ENCODE measurements around the gene HDAC9.

HDAC9 gene

DNA sequence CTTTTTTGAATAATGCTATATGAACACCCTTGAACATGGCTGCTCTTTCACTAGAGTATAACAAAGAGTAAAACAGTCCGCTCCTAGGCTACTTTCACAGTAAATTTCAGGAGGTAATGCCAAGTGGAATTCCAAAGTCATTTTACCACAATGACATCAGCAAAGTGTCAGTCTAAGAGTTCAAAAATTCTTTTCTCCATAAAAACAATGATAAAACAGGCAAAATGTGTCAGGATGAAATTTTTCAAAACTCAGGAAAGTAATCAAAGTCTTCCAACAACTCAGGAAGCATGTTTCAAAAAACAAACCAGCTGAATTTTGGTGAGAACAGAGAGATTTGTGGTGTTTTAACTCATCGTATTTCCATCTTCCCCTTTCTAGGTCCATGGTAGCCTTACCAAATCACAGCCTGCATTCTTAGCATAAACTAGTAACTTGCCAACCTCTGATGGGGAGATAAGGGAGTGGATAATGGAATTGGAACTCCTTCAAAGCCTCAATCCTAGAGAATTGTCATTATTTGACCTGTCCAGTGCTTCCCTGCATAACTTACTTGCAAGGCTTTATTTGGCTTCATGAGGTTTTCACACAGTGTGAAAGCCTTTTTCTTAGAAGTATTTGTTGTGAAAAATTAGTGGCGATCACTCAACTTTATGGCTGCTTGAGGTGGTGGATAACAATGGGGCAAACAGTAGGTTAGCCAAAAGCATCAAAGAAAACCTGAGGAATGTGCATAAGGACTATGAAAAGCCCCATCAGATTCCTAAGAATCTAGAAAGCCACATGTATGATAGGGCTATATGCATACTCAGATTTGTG lies 302.7 kb downstream of the HDAC9 start:
- DNase-seq: no peak

DNA sequence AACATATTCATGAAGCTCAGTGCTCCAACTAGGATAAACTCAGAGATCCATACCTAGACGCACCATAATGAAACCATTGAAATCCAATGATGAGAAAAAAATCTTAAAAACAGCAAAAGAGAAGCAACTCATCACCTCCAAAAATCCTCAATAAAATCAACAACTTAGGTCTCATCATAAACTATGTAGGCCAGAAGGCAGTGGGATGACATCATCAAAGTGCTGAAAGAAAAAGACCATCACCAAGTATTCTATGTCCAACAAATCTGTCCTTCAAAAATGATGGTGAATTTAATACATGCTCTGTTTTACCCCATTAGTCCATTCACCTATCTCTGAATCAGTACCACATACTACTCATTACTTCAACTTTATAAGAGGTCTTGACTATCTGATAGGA lies 304.4 kb downstream of the HDAC9 start:
- no peak for DNase-seq

DNA sequence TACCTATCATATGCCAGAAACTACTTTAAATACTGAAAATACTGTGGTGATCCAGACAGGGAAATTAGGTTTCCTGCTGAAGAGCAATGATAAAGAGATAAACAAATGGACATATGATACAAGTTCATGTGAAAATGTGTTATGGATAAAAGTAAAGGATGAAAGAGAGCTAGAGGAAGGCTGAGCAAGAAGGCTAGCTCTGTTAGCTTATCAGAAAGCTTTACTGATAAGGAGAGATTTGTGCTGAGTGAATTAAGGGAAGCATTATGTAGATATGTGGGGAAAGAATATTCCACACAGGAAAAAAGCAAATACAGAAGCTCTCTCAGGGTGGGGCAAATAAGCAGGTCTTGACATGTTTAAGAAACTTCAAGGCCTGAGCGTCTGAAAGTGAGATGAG lies 308.4 kb downstream of the HDAC9 start:
- DNase-seq: no peak

DNA sequence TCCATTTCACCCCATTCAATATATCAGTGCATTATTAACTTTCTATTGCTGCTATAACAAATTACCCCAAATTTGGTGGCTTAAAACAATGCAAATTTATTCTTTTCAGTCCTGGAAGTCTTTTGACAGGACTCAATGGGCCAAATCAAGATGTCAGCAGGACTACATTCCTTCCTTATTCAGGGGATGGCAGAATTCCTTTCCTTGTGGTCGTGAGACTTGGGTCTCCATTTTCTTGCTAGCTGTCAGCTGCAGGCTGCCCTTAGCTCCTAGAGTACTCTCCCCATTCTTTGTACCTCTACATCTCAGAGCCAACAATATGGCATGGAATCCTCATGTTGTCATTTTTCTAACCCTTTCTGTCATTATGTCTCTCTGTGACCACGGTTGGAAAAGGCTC lies 310.6 kb downstream of the HDAC9 start:
- DNase-seq: no peak

DNA sequence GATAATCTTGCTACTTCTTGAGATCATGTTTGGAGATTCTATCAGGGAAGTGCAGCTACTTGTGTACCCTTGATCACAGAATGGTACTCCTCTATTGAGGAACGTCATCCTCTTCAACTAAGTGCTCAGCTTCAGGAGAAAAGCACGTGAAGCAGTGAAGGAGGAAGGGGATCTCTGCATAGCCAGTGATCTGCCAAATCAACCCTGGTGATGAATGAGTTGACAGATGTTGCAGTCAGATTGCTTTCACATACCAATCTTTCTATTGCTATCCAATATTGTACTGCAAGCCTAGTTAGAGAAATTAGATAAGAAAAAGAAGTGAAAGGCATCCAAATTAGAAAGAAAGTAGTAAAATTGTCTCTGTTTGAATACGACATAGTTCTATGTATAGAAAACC lies 312.5 kb downstream of the HDAC9 start:
- no peak for DNase-seq

DNA sequence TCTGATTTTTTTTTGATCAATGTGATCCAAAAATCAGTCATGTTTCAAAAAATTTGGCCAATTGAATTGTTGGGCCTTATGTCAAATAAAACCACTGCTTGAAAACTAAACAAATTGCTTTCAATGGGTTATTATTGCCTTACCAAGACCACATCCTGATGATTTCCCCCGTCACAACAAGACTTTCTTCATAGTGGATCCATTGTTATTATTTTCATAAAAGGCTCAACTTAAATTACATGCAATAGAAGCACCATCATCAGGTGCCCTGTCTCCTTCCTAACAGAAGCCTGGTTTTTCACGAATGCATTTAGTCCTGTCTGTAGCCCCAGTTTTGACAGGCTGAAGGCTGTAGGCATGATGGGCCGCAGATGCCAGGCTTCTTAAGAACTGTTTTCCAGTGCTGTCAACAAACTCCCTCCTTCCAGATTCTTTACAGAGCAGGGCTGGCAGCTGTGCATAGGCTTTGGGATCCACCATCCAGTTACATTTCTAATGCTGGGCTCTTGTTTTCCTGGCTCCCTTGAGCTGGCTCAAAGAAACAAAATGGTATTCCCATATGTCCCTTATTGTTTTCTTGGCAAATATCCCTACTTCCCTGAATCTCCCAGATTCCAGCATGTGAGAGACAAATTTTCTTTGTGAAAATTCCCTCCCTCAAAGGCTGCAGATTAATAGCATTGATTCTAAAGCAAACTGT lies 319.9 kb downstream of the HDAC9 start:
- no peak for DNase-seq

DNA sequence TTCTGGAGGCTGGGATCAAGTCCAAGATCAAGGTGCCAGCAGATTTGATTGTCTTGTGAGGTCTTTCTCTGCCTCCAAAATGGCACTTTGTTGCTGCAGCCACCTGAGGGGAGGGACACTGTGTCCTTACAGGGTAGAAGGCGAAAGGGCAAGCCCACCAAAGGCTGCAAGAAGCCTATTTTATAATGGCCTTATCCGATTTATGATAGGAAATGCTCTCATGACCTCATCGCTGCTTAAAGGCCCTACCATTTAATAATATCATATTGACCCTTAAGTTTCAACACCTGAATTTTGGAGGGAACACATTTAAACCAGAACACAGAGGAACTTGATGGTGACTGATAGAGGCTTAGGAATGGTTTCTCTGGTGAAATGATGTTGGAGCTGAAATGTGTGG lies 325.4 kb downstream of the HDAC9 start:
- DNase-seq: no peak

DNA sequence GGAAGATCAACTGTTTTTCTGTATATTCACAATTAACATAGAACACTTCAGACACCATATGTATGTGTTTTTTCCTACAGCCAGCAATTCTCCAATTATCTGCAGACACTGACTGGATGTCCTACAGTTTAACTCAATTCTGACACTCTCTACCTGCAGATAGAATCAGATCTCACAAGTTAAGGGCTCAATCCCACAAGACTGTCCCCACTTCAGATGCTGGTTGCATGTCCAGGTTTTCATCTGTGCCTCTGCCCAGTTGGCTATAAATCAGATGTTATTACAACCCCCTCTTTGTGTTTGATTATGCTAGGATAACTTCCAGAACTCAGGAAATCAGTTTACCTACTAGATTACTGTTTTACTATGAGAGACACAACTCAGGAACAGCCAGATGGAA lies 326.0 kb downstream of the HDAC9 start:
- DNase-seq: no peak

DNA sequence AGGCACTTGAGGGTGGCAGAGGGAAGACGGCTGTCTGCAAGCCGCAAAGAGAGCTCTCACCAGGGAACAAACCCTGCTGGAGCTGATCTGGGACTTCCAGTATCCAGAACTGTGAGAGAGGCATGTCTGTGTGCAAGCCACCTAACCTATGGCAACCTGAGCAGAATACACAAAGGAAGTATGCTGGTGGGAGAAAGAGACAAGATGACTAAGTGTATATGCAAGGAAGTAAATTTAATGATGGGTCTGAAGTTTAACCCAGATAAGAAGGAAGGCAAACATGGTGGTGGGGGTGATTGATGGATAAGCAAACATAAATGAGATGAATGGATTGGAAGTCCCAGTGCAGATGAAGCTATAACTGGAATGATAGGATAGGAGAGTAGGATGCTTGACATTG lies 328.6 kb downstream of the HDAC9 start:
- DNase-seq: no peak

DNA sequence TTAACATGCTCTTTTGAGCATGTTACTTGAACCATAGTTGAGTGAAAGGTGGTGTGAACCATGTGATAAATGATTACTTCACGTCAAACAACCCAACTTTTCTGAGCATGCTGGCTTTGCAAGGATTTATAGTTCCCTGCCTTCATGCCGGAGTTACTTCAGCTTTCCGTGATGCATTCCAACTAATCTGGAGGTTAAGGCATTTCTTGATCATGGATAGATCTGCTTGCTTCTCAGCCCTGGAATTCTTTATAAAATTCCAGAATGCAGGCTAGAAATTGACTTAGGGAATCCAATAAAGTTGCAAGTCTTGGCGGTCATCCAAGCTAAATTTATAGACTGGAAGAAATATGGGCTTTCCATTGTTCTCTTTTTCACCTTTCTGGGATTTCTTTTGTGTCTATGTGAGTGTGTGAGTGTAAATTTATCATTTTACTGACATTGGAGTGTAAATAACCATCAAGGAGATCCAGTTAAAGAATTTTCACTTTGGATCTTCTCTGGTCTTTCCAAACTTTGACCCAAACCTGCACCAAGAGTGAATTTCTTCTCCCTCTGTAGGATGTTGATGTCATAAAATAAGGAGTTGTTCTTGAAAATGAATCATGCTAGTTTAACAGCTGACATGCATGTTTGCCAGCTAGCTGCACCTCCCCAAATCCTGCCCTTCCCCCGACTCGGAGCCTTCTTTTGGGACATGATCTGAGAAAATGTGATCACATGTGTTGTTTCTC lies 332.9 kb downstream of the HDAC9 start:
- DNase-seq: no peak

DNA sequence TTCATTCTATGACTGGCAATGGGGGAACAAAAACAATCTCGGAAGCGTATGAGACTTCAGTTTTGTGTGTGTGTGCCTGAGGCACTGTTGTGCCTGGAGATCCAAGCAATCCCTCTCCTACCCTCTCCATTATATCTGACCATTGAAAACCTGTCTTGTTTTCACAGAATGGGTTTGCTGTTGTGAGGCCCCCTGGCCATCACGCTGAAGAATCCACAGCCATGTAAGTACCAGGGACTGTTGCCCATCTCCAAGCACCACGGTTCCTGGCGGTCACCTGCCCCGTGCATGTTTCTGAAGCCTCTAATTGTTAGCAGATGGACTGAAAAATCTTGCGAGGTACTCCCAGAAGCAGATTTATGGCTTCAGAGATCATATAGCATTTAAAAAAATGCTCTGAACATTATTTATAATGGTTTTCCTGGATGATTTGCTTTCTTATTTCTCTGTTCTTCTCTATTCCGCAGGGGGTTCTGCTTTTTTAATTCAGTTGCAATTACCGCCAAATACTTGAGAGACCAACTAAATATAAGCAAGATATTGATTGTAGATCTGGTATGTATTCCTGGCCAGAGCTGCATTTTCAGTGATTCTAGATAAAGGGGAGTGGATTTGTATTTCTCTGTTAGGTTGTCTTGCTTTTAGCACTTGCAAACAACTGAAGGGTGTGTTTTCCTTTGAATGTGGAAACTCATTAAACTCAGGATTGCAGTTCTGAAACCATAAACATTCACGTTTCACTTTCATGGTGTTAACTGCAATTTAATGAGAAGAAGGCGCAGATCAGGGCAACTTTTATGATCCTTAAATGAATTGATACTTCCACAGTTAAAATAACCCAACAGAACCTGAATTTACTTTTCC lies 333.7 kb downstream of the HDAC9 start:
- DNase-seq: no peak

DNA sequence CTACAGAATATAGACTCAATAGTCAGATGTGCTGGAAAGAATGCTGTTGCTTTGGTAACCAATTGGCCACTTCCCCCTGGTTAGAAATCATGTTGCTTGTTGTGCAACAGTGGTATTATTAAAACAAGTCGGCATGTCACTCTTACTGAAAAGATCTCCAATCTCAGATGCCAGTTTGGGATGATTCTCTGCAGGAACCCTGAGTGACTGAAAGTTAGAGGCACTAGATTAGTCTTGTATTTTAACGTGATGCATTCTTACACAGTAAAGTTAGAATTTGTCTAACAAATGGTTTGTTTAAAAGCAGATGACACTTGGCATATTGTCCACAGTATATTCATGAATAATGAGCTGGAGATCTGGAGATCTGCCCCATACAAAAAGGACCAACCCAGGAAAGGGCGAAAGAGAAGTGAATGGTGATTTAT lies 334.3 kb downstream of the HDAC9 start:
- DNase-seq: peak; percentile 9

DNA sequence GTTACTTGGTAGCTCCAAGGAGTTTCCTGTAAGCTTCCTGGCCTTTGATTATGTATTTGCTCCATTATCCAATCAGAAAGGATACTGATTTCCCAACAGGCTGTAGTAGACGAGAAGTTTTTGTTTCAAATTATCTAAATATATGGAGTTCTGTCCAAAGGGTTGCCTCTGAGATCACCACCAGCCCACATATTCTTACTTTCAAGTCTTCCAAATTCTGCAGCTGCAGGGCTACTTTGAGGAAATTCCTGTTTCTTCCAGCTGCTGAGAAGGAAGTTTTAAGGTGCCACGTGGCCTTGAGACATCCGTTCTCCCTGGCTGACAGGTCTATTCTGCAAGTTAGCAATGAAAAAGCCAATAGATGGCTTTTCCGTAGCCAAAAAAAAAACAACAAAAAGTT lies 335.9 kb downstream of the HDAC9 start:
- no peak for DNase-seq

DNA sequence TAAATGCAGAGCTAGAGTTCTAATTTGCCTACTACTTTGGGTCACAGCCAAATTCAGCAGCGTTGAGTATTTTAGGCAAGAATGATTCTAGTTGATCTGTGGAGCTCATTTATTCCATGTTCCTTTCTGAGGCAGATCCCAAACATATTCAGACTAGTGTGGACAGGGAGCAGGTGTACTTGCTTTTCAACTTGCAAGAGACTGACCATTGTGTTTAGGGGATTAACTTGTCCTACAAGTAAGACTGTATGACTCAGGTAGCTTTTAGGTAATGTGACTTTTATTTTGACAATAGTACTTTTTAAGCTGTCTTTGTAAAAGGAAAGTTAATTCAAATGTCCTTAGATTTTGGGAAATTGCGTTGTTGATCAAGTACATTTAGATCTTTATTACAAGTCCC lies 336.4 kb downstream of the HDAC9 start:
- no peak for DNase-seq

DNA sequence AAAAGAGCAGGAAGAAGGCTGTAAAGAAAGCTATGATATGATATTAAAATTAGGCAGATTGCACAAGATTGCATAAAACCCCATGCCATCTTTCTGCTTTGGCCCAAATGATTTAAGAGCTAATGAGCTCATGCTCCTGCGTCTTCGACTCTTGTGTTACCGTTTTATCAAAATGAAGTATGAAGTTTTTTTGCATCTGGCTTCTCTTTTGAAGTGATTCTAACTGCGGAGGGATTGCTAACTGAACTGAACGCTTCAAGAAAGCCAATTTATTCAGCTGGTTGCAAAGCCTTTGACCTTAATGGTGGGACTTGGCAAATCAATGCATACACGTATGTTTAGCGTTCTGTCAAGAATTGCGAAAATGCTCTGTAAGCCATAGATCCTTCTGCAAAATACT lies 339.0 kb downstream of the HDAC9 start:
- DNase-seq: no peak

DNA sequence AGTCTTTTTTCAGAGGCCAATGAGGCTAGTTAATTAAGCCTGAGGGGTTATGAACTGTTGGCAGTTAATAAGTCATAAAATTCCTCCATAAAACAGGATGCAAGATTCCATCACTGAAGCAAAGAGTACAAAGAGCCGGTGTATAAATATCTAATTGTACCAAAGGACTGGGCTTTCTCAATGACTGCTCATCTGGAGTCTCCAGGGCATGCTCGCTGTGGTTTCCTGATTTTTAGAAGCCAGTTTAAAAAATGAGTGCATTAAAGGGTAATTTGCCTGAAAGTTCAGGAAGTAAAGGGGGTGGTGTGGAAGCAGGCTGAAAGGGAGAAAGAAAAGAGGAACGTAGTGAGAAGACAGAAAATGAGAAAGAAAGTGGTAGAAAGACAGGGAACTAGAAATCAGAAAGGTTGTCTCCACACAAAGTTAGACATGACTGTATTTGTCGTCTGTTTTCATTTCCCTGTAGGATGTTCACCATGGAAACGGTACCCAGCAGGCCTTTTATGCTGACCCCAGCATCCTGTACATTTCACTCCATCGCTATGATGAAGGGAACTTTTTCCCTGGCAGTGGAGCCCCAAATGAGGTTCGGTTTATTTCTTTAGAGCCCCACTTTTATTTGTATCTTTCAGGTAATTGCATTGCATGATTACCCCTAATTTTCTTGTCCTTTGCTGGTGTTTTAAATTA lies 339.6 kb downstream of the HDAC9 start:
- DNase-seq: no peak

DNA sequence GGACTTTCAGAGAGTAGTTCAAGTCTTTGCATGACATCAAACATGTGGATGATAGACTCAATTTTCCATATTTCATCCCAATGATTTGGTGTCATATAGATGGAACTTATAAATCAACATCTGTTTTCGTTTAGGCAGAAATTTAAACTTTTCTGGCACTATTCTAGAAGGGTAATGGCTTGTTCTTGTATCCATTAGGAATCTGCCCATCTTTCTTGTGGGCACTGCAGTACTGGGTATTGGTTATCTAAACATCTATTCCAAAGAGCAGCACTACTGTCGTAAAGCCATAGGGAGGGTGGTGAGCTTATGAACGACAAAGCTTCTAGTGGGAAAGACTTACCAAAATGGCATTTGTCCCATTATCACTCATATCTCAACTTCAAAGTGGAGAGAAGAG lies 348.4 kb downstream of the HDAC9 start:
- no peak for DNase-seq

DNA sequence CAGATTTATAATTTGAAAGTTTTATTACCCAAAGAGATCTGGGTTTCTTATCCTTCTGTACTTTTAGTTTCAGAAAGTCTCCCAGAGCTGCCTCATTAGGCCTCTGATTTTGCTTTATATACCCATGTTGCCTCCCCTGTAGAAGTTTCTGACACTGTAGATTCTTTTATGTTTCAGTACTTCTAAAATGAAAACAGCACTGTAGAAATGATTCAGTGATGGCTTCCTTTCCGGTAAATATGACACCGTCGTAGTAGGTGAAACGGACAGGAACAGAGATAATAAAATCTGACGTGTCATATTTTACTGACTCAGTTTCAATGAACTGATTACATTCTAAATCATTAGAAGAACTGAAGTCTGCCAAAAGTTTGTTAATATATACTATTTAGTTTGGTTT lies 349.2 kb downstream of the HDAC9 start:
- DNase-seq: no peak

DNA sequence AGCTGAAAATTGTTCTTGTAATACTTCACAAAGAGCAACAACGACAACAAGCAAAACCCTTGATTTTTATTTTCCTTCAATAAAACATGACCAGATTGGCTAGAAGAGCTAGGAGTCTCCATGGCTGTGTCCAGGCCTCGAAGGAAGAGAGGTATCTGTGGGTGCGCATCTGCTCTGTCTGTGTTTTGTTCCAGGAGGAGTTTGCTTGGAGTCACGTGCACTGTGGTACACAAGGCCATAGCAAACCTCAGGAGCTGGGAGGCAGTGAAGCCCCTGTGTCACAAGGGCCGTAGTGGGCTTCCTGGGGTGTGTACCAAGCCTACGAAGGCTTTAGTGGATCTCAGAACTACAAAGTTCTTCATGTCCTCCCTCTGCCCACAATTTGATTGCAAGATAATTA lies 350.2 kb downstream of the HDAC9 start:
- DNase-seq: no peak

DNA sequence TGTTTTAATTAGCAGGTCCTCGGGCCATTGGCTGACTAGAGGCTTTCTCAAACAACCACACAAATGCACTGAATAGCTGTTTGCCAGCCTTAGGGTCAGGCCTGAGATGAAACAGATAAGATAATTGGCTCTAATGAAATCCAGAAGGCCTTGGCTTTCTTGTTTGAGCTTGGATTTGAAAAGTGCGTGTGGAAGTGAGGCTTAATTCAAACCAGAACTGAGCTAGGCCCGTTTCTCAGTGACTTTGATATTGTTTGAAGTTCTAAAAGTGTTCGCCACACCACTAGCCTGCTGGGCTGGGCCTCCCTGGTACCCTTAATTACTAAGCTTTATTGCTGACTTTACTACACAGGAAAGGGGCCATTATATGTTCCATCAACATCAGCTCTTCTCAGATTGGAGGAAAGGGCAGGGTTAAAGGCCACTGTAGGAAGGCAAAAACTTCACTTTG lies 351.2 kb downstream of the HDAC9 start:
- no peak for DNase-seq

DNA sequence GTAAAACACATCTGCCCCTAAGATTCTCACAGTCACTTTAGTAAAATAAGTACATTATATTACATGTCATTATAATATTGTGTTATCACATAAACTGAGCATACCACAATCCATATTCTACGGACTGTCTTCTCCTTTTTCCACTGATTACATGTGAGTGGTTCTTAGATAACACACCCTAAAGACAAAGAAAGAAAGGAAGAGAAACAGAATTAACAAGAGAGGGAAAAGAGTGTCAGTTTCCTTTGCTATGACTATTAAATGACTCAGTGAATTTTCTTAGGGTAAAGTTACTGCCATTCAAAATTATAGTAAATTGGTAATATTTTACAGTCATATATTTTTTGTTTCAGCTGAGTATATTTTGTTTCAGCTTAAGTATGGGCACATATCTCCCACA lies 353.6 kb downstream of the HDAC9 start:
- peak; percentile 42 for DNase-seq

DNA sequence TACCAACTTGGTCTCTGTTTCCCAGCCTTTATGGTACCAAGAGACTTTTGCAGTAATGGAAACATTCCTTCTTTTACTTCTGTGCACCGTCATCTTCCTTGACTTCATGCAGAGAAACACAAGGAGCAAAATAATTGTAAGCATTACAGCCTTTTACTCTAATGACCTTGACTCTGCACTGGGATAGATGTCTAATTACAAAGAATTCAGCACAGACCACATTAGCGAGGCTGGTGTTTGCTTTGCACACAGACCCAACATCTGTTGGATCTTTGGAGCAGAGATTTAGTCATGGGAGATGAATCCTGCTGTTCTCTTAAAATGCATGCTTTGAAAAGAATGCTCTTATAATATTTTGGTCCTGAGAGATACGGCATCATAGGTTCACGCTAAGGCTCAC lies 360.2 kb downstream of the HDAC9 start:
- DNase-seq: no peak
